ENCODE results near the gene RBBP8NL.
"Not testable (repeated sequence)": the region's sequence is repeated elsewhere in the genome, so short reads cannot be mapped to it uniquely, and the experiment has no call there.

Gene RBBP8NL

GRCh38 chr20:62390317-62391164 is 36.8 kb downstream of the RBBP8NL start:
- DNase-seq: no peak

DNA sequence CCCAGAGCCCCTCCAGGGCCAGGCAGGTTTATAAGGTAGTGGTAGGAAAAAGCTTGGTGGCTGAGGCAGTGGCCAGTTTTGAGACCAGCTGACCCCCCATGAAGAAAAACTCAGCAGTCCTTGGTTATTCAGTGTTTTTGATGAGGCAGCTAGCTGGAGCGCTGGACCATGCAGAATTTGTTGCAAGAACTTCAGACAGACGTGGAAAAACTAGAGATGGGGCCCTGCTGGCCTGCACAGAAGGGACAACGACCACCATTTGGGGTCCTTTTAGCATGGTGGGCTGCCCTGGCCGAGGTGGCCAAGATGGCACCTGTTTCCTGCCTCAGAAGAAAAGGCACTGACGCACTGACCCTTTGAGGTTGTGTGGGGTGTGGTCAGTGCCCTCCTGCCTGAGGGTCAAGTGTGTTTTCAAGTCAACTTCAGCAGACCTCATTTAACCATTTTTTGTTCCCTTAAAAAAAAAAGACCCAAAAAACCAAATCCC is 37.7 kb downstream of the RBBP8NL start:
- DNase-seq: no peak

DNA sequence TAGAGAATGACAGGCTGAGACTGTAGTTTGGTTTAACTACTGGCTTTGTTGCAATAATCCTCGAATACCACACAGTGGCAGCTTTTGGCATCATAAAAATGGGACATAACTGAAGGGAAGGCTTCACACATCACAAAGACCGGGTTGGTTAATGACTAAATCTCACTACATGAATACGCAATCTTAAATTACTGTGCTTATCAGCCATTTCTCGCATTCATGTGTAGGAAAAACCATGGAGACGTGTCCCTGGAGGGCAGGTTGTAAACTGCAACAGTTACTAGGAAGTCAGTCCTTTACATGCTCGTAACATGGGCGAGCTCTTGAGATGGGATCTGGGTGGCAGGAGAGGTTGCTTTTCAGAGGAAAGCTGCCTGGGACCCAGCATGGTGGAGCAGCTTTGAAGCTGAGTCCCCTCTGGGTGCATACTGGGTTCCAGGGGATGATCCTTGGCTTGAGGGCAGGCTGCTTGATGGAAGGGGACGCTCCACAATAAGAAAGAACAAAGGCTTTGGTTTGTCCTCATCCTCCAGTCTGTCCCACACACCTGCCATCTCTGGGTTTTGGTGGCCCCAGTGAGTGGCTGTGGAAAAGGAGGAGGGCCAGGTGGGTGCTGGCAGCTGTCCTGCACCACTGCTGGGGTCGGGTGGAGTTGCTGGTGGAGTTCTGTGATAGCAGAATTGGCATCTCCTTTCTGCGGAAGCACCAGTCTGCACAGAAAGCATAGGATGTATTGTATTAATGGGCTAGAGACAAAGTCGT is 38.3 kb downstream of the RBBP8NL start:
- DNase-seq: no peak

DNA sequence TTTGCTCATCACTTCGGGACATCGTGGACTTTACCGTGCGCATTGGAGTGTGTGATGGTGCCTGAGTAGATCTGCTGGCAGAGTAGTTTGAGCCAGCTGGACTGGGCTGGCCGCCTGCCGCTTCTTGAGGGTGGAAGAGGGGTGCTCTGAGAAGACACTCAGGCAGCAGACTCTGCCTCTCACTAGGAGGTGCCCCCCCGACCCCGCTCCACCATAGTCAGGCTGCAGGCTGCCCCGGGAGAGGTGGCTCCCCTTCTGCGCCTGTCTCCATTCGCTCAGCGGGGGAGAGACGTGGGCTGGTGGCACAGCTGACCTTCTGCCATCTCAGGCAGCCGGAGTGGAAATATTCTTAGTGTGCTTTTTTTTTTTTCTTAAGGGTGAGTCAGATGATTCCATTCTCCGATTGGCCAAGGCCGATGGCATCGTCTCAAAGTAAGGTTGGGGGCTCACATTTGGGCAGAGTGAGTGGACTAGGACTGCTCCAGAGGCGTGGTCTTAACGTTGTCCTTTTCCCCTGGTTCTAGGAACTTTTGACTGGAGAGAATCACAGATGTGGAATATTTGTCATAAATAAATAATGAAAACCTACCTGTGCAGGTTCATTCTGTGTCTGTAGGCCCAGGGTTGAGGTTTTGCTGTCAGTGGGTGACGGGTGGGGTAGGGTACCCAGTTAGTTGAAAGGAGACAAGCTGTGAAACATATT is 39.3 kb downstream of the RBBP8NL start:
- no peak for DNase-seq

DNA sequence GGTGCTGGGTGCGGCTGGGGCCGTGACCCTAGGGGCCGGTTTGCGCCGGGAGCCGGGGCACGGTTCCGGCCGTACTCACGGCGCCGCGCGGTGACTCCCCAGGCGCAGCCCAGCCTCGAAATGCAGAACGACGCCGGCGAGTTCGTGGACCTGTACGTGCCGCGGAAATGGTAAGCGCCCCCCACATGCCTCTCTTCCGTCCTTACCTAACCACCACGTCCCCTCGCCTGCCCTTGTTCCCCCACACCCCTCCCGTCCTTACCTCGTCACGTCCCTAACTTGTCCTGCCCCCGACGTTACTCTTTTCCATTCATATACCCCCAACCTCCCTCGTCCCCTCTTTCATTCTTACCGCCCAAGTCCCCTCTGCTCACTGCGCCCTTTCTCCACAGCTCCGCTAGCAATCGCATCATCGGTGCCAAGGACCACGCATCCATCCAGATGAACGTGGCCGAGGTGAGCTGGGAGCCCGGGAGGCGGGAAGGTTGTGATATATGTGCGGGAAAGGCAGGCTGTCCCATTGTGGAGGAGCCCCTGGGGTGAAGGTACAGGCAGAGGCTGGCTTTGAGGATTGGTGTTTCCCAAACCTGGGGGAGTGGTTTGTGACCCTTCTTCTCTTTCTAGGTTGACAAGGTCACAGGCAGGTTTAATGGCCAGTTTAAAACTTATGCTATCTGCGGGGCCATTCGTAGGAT is 40.0 kb downstream of the RBBP8NL start:
- DNase-seq: no peak

DNA sequence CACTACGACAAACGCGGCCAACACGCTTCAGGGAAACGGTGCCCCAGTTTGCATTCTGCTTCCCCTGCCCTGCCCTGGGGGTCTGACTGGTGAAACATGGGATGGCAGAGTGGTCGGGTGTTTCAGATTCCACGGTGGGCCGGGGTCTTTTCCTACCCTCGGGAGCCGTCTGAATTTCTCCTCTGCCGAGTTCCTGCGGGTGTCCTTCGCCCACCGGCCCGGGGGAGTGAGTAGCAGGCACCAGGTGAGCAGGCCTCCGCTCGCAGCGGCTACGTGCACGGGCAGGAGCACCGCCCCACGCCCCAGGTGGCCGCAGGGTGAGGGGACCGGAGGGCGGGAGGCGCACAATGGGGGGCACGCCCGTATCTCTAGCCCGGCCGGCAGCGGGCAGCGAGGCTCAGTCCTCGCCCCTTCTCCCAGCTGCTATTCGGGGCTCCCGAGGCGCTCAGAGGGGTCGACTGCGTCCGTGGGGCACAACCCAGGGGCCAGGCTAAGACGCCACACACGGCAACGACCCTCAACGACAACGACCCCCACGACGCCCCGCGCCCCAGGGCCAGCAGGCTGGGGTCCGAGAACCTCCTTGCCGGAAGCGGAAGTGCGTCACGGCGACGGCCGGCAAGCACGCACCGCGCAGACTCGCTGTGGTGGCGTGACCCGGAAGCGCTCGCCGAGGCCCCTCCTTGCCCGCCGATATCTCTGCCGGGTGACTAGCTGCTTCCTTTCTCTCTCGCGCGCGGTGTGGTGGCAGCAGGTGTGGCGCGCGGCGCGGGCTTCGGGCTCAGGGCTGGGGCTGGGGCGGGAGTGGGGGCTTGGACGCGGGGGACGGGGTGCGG is 40.7 kb downstream of the RBBP8NL start, which contains the start of gene RPS21:
TSS of gene RPS21 (plus strand) at position 721 of the 836 bp plus-strand sequence. CDS start 236 bp downstream, outside the sequence.
- DNase-seq: peak; percentile 78 to 93

DNA sequence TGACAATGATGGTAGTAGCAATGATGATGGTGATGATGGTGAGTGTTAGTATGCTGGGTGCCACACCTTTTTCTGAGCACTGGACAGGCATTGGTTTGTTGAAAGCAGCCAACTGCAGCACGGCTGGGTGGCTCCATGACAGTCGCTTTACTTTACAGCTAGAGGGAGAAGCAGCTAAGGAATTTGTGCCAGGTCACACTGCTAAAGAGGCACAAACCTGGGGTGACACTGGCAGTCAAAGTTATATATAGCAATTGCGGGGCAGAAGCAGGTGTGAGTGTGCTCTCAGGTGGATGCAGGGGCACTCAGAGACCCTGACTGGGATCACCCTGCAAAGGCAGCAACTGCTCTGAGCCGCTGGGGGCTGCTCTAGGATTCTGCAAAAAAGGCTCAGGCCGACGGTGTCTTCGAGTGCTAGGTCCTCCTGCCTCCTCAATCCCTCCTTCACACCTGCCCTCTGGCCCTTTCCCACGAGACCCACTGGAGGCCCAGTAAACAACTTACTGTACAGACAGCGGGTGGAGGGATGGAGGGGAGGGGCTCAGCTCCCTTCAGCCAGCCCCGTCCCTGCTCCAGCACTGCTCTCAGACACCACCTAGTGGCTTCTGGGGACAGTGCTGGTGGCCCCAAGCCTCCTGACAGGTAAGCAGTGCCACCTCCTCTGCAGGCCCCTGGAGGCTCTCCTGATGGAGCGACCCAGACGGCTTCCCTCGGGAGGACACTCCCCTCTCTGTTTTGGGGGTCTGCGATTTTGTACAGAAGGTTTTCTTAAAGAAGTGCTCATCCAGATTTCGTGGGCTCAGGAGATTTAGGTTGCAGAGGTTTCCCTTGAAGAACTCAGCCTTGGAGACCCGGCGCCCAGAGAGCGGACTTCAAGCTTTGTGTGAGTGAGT is 44.8 kb downstream of the RBBP8NL start:
- DNase-seq: peak; percentile 62 to 75

DNA sequence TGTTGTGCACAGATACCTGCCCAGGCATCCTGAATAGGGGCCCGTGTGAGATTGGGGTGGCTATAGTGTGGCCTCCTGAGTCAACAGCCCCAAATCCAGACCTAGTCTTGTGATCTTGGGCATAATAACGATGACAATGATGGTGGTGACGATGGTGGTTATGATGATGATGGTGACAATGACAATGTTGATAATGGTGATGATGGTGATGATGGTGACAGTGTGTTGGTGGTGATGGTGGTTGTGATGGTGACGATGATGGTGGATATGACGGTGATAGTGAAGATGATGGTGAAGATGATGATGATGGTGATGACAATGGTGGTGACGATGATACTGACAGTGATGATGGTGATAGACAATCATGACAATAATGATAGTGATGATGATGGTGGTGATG is 45.5 kb downstream of the RBBP8NL start:
- DNase-seq: no peak

DNA sequence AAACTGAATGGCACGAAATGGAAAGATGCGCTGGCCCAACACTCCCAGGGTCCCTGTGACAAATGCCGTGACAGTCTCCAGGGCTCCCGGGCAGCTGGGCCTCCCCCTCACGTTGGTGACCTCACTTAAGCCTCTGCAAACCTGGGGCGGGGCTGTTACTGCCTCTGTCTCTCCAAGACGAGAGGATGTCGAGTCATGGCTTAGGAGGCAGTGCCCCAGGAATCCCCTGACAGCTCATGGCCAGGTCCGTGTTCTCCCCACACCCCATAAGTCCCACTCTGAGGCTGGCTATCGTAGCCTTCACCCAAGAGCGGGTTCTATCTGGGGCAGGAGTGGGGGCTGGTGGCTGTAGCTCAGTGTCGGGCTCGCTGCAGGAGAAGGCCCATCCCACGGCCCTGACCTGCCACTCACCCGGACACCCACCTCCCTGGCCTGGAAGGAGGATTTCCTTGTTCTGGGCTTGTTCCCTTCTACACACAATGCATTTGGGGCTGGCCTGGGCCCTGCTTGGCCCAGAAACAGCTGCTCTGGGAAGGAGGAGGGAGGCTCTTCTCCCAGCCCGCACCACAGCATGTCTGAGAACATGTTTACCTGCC is 46.0 kb downstream of the RBBP8NL start:
- no peak for DNase-seq

- DNase-seq: no peak
These were observed 49.1 kb downstream of the RBBP8NL start for GRCh38 chr20:62378215-62378614.

- DNase-seq: peak; percentile 33 to 87
These were observed 49.6 kb downstream of the RBBP8NL start for GRCh38 chr20:62377615-62378178.

GRCh38 chr20:62377064-62377461 is 50.3 kb downstream of the RBBP8NL start:
- no peak for DNase-seq

DNA sequence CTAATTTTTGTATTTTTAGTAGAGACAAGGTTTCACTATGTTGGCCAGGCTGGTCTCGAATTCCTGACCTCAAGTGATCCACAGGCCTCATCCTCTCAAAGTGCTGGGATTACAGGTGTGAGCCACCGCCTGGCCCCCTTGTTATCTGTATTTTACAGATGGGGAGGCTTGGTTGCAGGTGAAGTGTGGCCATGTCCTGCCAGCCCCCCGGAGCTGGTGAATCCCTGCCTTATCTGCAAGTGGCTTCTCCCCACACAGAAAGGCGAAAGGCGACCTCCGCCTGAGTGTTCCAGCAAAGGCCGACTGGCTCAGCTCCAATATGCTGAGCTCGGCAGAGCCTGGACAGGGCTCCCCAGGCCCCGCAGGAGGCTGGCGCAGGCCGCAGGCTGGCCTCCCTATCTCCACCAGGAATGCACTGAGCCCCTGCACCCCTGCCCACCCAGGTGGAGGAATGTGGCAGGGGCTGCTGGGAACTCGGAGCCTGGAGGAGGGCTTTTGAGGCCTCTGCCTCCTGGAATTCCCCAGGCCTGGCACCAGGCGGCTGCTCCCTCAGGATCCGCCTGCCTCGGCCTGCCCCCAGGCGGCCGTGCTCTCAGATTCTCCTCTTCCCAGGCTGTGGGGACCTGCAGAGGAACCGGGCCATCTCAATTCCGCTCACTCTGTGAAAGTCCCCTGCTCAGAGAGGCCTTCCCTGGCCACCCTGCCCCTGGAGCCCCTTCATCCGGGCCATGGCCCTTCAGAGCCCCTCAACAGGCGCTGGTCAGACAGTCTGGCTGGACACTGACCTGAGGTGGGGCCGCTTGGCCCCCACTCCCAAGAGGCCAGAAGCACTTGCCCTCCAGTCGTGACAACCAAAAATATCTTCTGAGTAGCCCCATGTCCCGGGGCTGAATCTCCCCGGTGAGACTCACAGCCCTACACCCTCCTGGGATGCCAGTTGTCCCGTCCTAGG is 51.0 kb downstream of the RBBP8NL start:
- peak in 1 of 2 experiments; percentile 41 for DNase-seq

GRCh38 chr20:62374331-62375152 is 52.8 kb downstream of the RBBP8NL start:
- no peak for DNase-seq

DNA sequence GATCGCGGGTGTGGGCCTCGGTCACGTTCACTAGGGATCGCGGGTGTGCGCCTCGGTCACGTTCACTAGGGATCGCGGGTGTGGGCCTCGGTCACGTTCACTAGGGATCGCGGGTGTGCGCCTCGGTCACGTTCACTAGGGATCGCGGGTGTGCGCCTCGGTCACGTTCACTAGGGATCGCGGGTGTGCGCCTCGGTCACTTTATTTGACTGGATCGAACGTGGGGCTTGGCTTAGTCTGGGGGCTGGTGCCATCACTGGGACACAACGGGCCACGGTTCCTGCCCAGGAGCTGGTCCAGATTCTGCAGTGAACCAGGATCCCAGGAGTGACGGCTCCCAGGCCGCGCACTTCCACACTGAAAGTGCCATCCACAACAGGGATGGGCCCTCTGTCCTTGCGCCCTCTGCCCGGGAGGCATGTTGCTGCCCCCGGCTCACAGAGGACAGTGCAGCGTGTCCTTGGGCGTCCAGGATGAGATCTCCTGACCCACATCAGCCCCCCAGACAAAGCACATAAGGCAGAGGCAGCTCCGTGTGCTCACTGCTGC is 53.6 kb downstream of the RBBP8NL start:
- not testable (repeated sequence) for DNase-seq

GRCh38 chr20:62372042-62372993 is 55.0 kb downstream of the RBBP8NL start:
- no peak for DNase-seq
